HepG2 (cell line): ENCODE results near the gene AMOT. TPM values are rescaled to one million over a fixed set of nuclear protein-coding genes. Genes with fewer than 3 reads are reported as not detected.

ENCODE experiments used
- ATAC-seq: fragments of 200-7000 bp; cut with Tn5 transposase; 3 replicates; pipeline ENCODE4 v1.9.1; 2020; ENCODE audit warnings: mild to moderate bottlenecking, moderate library complexity
- BruUV-seq: library from RNA; stranded (reverse); fragments of 400-500 nt; replicated peaks from 2 replicates; lab custom pipeline; 2021; lab: Mats Ljungman, UMichigan
- CTCF ChIA-PET: fragments of 300-600 bp; formaldehyde crosslinking; extraction: SDS; loops from one replicate; lab custom pipeline; 2021; ENCODE audit warnings: low total read pairs, inconsistent platforms, low intra/inter-chr PET ratio; lab: Yijun Ruan, JAX
- POLR2A ChIA-PET: fragments of 350-600 bp; sonication (Branson Sonifier 250); formaldehyde crosslinking; loops from one replicate; lab custom pipeline; 2020; ENCODE audit warnings: antibody characterized with exemption, inconsistent platforms; lab: Yijun Ruan, JAX
- DNase-seq: peaks from one replicate; pipeline ENCODE4 v3.0.0-alpha.2; 2015; ENCODE audit warnings: low spot score
- FAIRE-seq: peaks from 3 replicates; lab custom pipeline; 2011; peaks lifted over from hg19 to GRCh38; lab: Jason Lieb, UNC
- H2AFZ ChIP-seq: one replicate; pipeline ENCODE4 v1.6.1; 2011; ENCODE audit warnings: low read length, inconsistent platforms
- H3K27ac ChIP-seq: fragments of 300-600 bp; 3 replicates; pipeline ENCODE4 v1.8.0; 2011; ENCODE audit warnings: mixed run types, mild to moderate bottlenecking, mixed read lengths, low read length, inconsistent platforms; ENCODE audit not compliant: insufficient read depth; ENCODE audit errors: extremely low read length
- H3K27me3 ChIP-seq, 2 experiments: fragments of 200-600 bp in 1 of 2; 2 replicates in 1 of 2; 3 replicates in 1 of 2; pipeline versions ENCODE4 v1.6.0 to v1.8.0; 2011; ENCODE audit warnings: low read length in 2 of 2, mild to moderate bottlenecking in 2 of 2, moderate library complexity in 2 of 2, inconsistent platforms in 1 of 2; ENCODE audit not compliant: insufficient read depth in 2 of 2, control insufficient read depth in 1 of 2
- H3K36me3 ChIP-seq, 2 experiments: fragments of 200-600 bp in 1 of 2; replicated peaks in 1 of 2; 2 replicates in 1 of 2; 3 replicates in 1 of 2; pipeline versions ENCODE4 v1.5.1 to v1.8.0; 2011; ENCODE audit warnings: low read length in 2 of 2, inconsistent platforms in 1 of 2; ENCODE audit not compliant: insufficient read depth in 2 of 2, control insufficient read depth in 1 of 2
- H3K4me1 ChIP-seq: 2 replicates; pipeline ENCODE4 v1.5.1; 2012; ENCODE audit warnings: low read length, inconsistent platforms; ENCODE audit not compliant: insufficient read depth
- H3K4me2 ChIP-seq: 2 replicates; pipeline ENCODE4 v1.6.0; 2011; ENCODE audit warnings: low read depth, low read length, inconsistent platforms
- H3K4me3 ChIP-seq, 3 experiments: fragments of 200-600 bp in 1 of 3; sonication (generic), shearing (Covaris generic) in 1 of 3; replicated peaks in 1 of 3; 2 replicates each; pipeline ENCODE4 v1.5.1; 2011 to 2016; ENCODE audit warnings: low read length in 3 of 3, inconsistent platforms in 2 of 3, low read depth in 2 of 3, mild to moderate bottlenecking in 2 of 3, control low read depth in 1 of 3, mixed read lengths in 1 of 3; ENCODE audit not compliant: insufficient read depth in 1 of 3
- H3K79me2 ChIP-seq: one replicate; pipeline ENCODE4 v1.6.1; 2011; ENCODE audit warnings: low read length, inconsistent platforms; ENCODE audit not compliant: insufficient read depth
- H3K9ac ChIP-seq: 2 replicates; pipeline ENCODE4 v1.6.0; 2011; ENCODE audit warnings: mild to moderate bottlenecking, low read depth, low read length, inconsistent platforms; ENCODE audit not compliant: insufficient read depth
- H3K9me3 ChIP-seq: 2 replicates; pipeline ENCODE4 v1.5.1; 2012; ENCODE audit warnings: mild to moderate bottlenecking, low read length
- H4K20me1 ChIP-seq: 2 replicates; pipeline ENCODE4 v1.6.0; 2011; ENCODE audit warnings: inconsistent platforms, mild to moderate bottlenecking, low read length, moderate library complexity; ENCODE audit not compliant: insufficient read depth
- DPF2 ChIP-seq: sonication (generic); formaldehyde crosslinking; IDR thresholded peaks from 2 replicates; pipeline ENCODE4 v1.4.0; 2020; ENCODE audit warnings: mild to moderate bottlenecking, low read depth, missing genetic modification reagents, borderline replicate concordance
- HOXD1 ChIP-seq: sonication (generic); formaldehyde crosslinking; IDR thresholded peaks from 2 replicates; pipeline ENCODE4 v1.5.0; 2020; ENCODE audit warnings: missing genetic modification reagents
- MTF1 ChIP-seq: sonication (generic); formaldehyde crosslinking; IDR thresholded peaks from 2 replicates; pipeline ENCODE4 v1.5.0; 2020; ENCODE audit warnings: missing genetic modification reagents
- U2AF2 ChIP-seq: fragments of 200-400 bp; formaldehyde crosslinking; IDR thresholded peaks from 2 replicates; pipeline ENCODE4 v1.6.1; 2017; ENCODE audit warnings: low read depth, mild to moderate bottlenecking, low read length
- ZNF251 ChIP-seq: sonication (generic); formaldehyde crosslinking; IDR thresholded peaks from 2 replicates; pipeline ENCODE4 v1.9.0; 2021; ENCODE audit warnings: mild to moderate bottlenecking, missing genetic modification reagents
- ZNF253 ChIP-seq: sonication (generic); formaldehyde crosslinking; IDR thresholded peaks from 2 replicates; pipeline ENCODE4 v1.8.0; 2022; ENCODE audit warnings: mild to moderate bottlenecking, missing genetic modification reagents, borderline replicate concordance
- ZNF33A ChIP-seq: sonication (generic); formaldehyde crosslinking; IDR thresholded peaks from 2 replicates; pipeline ENCODE4 v1.5.1; 2020; ENCODE audit warnings: missing genetic modification reagents, mild to moderate bottlenecking, moderate library complexity, borderline replicate concordance
- ZNF737 ChIP-seq: sonication (generic); formaldehyde crosslinking; IDR thresholded peaks from 2 replicates; pipeline ENCODE4 v1.5.0; 2020; ENCODE audit warnings: missing genetic modification reagents, mild to moderate bottlenecking, borderline replicate concordance
- ZNF878 ChIP-seq: sonication (generic); formaldehyde crosslinking; IDR thresholded peaks from 2 replicates; pipeline ENCODE4 v1.8.1; 2023; ENCODE audit warnings: mild to moderate bottlenecking, missing genetic modification reagents, moderate library complexity
- ZSCAN21 ChIP-seq: sonication (generic); formaldehyde crosslinking; IDR thresholded peaks from 2 replicates; pipeline ENCODE4 v1.8.0; 2022; ENCODE audit warnings: mild to moderate bottlenecking, missing genetic modification reagents, moderate library complexity, borderline replicate concordance
- WGBS: methylation state at CpG from one replicate; pipeline ENCODE4 v1.1.6; 2017; ENCODE audit warnings: low lambda C conversion rate; 5-methylcytosine and 5-hydroxymethylcytosine counted together
- in situ Hi-C: cut with HindIII; loops from 2 replicates; pipeline ENCODE4 v1.10.0; 2017; ENCODE audit warnings: low pct_unique_long_range_greater_than_20kb; ENCODE audit not compliant: extremely low pct_ligation_motif_present
- intact Hi-C: fragments of 100-400 bp; cut with micrococcal nuclease; formaldehyde crosslinking; loops from one replicate; pipeline ENCODE4 v1.10.0; 2022; ENCODE audit not compliant: unreplicated experiment
- polyA plus RNA-seq, 8 experiments: library from polyadenylated mRNA; depleted of rRNA in 3 of 8; stranded (reverse) in 7 of 8; unstranded in 1 of 8; fragments of >200 nt; fragmentation: Illumina TruSeq in 4 of 8; extraction: Trizol in 4 of 8; gene quantifications; 2 replicates each; pipeline versions ENCODE4 v1.2.1 to v1.2.3, GENCODE V29; 2011 to 2016; ENCODE audit warnings: low read depth in 4 of 8, missing spikeins in 1 of 8, mixed read lengths in 1 of 8; ENCODE audit not compliant: insufficient read depth in 1 of 8
- total RNA-seq, 5 experiments: library from RNA; depleted of rRNA; stranded (reverse); fragments of >200 nt; fragmentation: Illumina TruSeq; extraction: Trizol; gene quantifications; 2 replicates each; pipeline ENCODE4 v1.2.3, GENCODE V29; 2016; ENCODE audit warnings: low read depth in 1 of 5
- TF ChIP-seq, protein P1 (sequence below): sonication (generic); formaldehyde crosslinking; IDR thresholded peaks from 2 replicates; pipeline ENCODE4 v1.5.0; 2020; ENCODE audit warnings: mild to moderate bottlenecking, missing genetic modification reagents

Gene AMOT
- total and polyA plus RNA-seq, 2 of the 13 experiments (the other 11 are each of a cell fraction or from before 2014, with no cell fraction given), result 0.13 to 0.91 TPM

DNA sequence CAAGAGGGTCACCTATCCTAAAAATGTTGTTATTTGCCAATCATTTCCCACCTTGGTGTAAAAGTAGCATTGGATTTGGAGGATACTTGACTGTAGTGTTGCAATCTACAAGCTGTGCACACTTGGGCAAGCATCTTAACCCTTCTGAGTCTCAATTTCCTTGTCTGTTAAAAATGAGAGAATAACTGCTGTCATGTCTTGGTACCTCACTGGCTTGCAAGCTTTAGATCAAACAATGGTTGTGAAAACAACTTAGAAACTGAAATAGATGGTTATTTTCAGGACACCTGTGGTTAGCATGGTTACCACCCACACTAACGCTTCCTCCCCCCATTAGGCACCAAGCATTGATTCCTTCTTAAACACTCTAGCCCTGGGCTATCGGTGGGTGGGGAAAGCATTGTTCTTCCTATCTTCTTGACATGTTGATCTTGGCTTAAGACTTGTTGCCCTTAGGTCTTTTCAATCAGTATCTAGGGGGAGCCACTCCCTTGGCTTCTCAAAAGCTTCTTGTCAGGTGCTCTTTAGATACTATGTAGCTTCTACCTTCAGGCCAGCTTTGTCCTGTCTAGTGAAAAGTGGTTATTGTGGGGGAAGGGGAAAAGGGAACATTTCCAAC lies 10.6 kb upstream of the AMOT start:
- intact Hi-C loops (no loop called here), in situ Hi-C loops (no loop called here)
- BruUV-seq, result no TSS peak
- Histone ChIP-seq H2AFZ (no peak overlapping the region), H3K4me3 (no peak overlapping the region), H3K36me3 (no peaks in the 10 kb centered on the region), H3K27ac (no peak overlapping the region), H3K9ac (no peak overlapping the region), H3K27me3 (no peaks in the 10 kb centered on the region), H4K20me1 (no peaks in the 10 kb centered on the region), H3K4me2 (no peak overlapping the region), H3K4me1 (no peaks in the 10 kb centered on the region), H3K79me2 (no peaks in the 10 kb centered on the region), H3K9me3 (no peaks in the 10 kb centered on the region)
- POLR2A ChIA-PET, result no interaction called here
- CTCF ChIA-PET, result no interaction called here
- no peak for DNase-seq
- TF ChIP-seq ZSCAN21 (CRISPR knock-in tag) (no peak), MTF1 (no peak), ZNF253 (CRISPR knock-in tag) (no peak), HOXD1 (CRISPR knock-in tag) (no peak), ZNF33A (CRISPR knock-in tag) (no peak), ZNF737 (no peak), U2AF2 (no peak), DPF2 (CRISPR knock-in tag) (no peak), ZNF251 (no peak), ZNF878 (CRISPR knock-in tag) (no peak)
- TF ChIP-seq, protein P1, sequence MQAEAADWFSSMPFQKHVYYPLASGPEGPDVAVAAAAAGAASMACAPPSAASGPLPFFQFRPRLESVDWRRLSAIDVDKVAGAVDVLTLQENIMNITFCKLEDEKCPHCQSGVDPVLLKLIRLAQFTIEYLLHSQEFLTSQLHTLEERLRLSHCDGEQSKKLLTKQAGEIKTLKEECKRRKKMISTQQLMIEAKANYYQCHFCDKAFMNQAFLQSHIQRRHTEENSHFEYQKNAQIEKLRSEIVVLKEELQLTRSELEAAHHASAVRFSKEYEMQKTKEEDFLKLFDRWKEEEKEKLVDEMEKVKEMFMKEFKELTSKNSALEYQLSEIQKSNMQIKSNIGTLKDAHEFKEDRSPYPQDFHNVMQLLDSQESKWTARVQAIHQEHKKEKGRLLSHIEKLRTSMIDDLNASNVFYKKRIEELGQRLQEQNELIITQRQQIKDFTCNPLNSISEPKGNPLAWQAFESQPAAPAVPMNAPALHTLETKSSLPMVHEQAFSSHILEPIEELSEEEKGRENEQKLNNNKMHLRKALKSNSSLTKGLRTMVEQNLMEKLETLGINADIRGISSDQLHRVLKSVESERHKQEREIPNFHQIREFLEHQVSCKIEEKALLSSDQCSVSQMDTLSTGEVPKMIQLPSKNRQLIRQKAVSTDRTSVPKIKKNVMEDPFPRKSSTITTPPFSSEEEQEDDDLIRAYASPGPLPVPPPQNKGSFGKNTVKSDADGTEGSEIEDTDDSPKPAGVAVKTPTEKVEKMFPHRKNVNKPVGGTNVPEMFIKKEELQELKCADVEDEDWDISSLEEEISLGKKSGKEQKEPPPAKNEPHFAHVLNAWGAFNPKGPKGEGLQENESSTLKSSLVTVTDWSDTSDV, result no peak
- no peak for FAIRE-seq
- no peak for ATAC-seq
- WGBS, result 8% methylated on average over 2 of the region's 2 CpGs
